GM23338 (cell line): ENCODE results near the gene RAB11FIP4. TPM values are rescaled to one million over a fixed set of nuclear protein-coding genes. Genes with fewer than 3 reads are reported as not detected.

Experiments used
- ATAC-seq: fragments of 200-7000 bp; cut with Tn5 transposase; 3 replicates; pipeline ENCODE4 v1.9.1; 2020
- DNase-seq: peaks from one replicate; pipeline ENCODE4 v3.0.0-alpha.2; 2015; ENCODE audit warnings: low spot score
- H2AFZ ChIP-seq: fragments of 200-600 bp; sonication (generic); 2 replicates; pipeline ENCODE4 v1.8.0; 2016; ENCODE audit warnings: antibody characterized with exemption, mild to moderate bottlenecking, moderate library complexity
- H3F3A ChIP-seq: fragments of 200-600 bp; sonication (generic); replicated peaks from 2 replicates; pipeline ENCODE4 v1.8.0; 2017; ENCODE audit warnings: antibody characterized with exemption, mixed run types, low read depth
- H3K27ac ChIP-seq: fragments of 200-600 bp; sonication (generic); 2 replicates; pipeline ENCODE4 v1.6.1; 2016; ENCODE audit warnings: low read depth
- H3K27me3 ChIP-seq: fragments of 200-600 bp; sonication (generic); 2 replicates; pipeline ENCODE4 v1.8.0; 2016; ENCODE audit warnings: mild to moderate bottlenecking, mixed run types, moderate library complexity; ENCODE audit not compliant: insufficient read depth
- H3K36me3 ChIP-seq: fragments of 200-600 bp; sonication (generic); 2 replicates; pipeline ENCODE4 v1.8.0; 2016; ENCODE audit warnings: mild to moderate bottlenecking; ENCODE audit not compliant: insufficient read depth
- H3K4me1 ChIP-seq: fragments of 200-600 bp; sonication (generic); 2 replicates; pipeline ENCODE4 v1.8.0; 2016; ENCODE audit warnings: mild to moderate bottlenecking, moderate library complexity; ENCODE audit not compliant: insufficient read depth
- H3K4me2 ChIP-seq: fragments of 200-600 bp; sonication (generic); 2 replicates; pipeline ENCODE4 v1.7.1; 2017; ENCODE audit warnings: mixed run types
- H3K4me3 ChIP-seq: fragments of 200-600 bp; sonication (generic); 2 replicates; pipeline ENCODE4 v1.6.1; 2016; ENCODE audit warnings: mixed run types
- H3K79me2 ChIP-seq: fragments of 200-600 bp; sonication (generic); replicated peaks from 2 replicates; pipeline ENCODE4 v1.8.0; 2017; ENCODE audit warnings: mild to moderate bottlenecking; ENCODE audit not compliant: insufficient read depth
- H3K9me2 ChIP-seq: fragments of 200-600 bp; sonication (generic); 2 replicates; pipeline ENCODE4 v1.8.0; 2017; ENCODE audit not compliant: insufficient read depth
- H4K20me1 ChIP-seq: fragments of 200-600 bp; sonication (generic); replicated peaks from 2 replicates; pipeline ENCODE4 v1.8.0; 2017; ENCODE audit warnings: mild to moderate bottlenecking; ENCODE audit not compliant: insufficient read depth
- H3K27ac Mint-ChIP-seq: 2 replicates; pipeline ENCODE4 v1.8.0; 2020; ENCODE audit warnings: inconsistent platforms, mild to moderate bottlenecking, moderate library complexity, mixed read lengths
- H3K27me3 Mint-ChIP-seq: 3 replicates; pipeline ENCODE4 v1.8.0; 2022; ENCODE audit warnings: low read depth, mild to moderate bottlenecking, moderate library complexity, mixed read lengths, inconsistent platforms; ENCODE audit not compliant: insufficient read depth, poor library complexity
- H3K36me3 Mint-ChIP-seq: 3 replicates; pipeline ENCODE4 v1.8.0; 2021; ENCODE audit warnings: low read depth, mild to moderate bottlenecking, inconsistent platforms, moderate library complexity, mixed read lengths
- H3K4me1 Mint-ChIP-seq: 3 replicates; pipeline ENCODE4 v1.8.0; 2020; ENCODE audit warnings: mild to moderate bottlenecking, inconsistent platforms, mixed read lengths
- H3K4me3 Mint-ChIP-seq: 3 replicates; pipeline ENCODE4 v1.8.0; 2021; ENCODE audit warnings: moderate library complexity, mild to moderate bottlenecking, inconsistent platforms, mixed read lengths
- H3K9me3 Mint-ChIP-seq: 3 replicates; pipeline ENCODE4 v1.8.0; 2020; ENCODE audit warnings: moderate library complexity, mild to moderate bottlenecking, inconsistent platforms, mixed read lengths
- CREB1 ChIP-seq: fragments of 250-450 bp; sonication (Bioruptor Pico); IDR thresholded peaks from 2 replicates; pipeline ENCODE4 v1.5.0; 2020; ENCODE audit warnings: low read depth, mild to moderate bottlenecking, moderate library complexity
- EZH2 ChIP-seq: fragments of 200-600 bp; sonication (generic); IDR thresholded peaks from one replicate; pipeline ENCODE4 v1.8.0; 2017; ENCODE audit warnings: antibody characterized with exemption, mild to moderate bottlenecking, low read depth; ENCODE audit not compliant: unreplicated experiment
- EZH2phosphoT487 ChIP-seq: fragments of 200-600 bp; sonication (generic); IDR thresholded peaks from one replicate; pipeline ENCODE4 v1.8.1; 2018; ENCODE audit warnings: antibody characterized with exemption; ENCODE audit not compliant: unreplicated experiment
- JUNB ChIP-seq: IDR thresholded peaks from one replicate; pipeline ENCODE4 v1.6.1; 2016; ENCODE audit warnings: antibody characterized with exemption; ENCODE audit not compliant: unreplicated experiment
- NANOG ChIP-seq: IDR thresholded peaks from 2 replicates; pipeline ENCODE4 v1.6.1; 2016; ENCODE audit warnings: antibody characterized with exemption, borderline replicate concordance
- POLR2AphosphoS5 ChIP-seq: IDR thresholded peaks from 2 replicates; pipeline ENCODE4 v1.6.1; 2016; ENCODE audit warnings: antibody characterized with exemption, low read depth
- STAT1 ChIP-seq: IDR thresholded peaks from one replicate; pipeline ENCODE4 v1.6.1; 2016; ENCODE audit warnings: antibody characterized with exemption; ENCODE audit not compliant: unreplicated experiment
- ZNF114 ChIP-seq: fragments of 250-450 bp; sonication (Bioruptor Pico); IDR thresholded peaks from 2 replicates; pipeline ENCODE4 v1.5.0; 2020; ENCODE audit warnings: mild to moderate bottlenecking, moderate library complexity
- ZNF331 ChIP-seq: fragments of 250-450 bp; sonication (Bioruptor Pico); IDR thresholded peaks from 2 replicates; pipeline ENCODE4 v1.5.0; 2020; ENCODE audit warnings: low read depth, mild to moderate bottlenecking, moderate library complexity
- polyA plus RNA-seq: library from polyadenylated mRNA; unstranded; fragments of >200 nt; fragmentation: Nextera tagmentation; extraction: Ambion mirVana; gene quantifications from 2 replicates; pipeline ENCODE4 v1.2.1, GENCODE V29; 2016
- total RNA-seq: library from RNA; depleted of rRNA; stranded (reverse); fragments of >200 nt; shearing (Covaris generic); gene quantifications from 2 replicates; pipeline ENCODE4 v1.2.3, GENCODE V29; 2014
- TF ChIP-seq, protein P1 (sequence below): fragments of 250-450 bp; sonication (Bioruptor Pico); IDR thresholded peaks from 2 replicates; pipeline ENCODE4 v1.5.0; 2020; ENCODE audit warnings: mild to moderate bottlenecking, moderate library complexity
- TF ChIP-seq, protein P2 (sequence below): IDR thresholded peaks from 2 replicates; pipeline ENCODE4 v1.6.1; 2016; ENCODE audit warnings: antibody characterized with exemption
- TF ChIP-seq, protein P3 (sequence below), 2 experiments: fragments of 200-600 bp in 1 of 2; sonication (generic) in 1 of 2; conservative IDR thresholded peaks; 2 replicates each; pipeline versions ENCODE4 v1.5.1 to v1.6.1; 2016 to 2017; ENCODE audit warnings: antibody characterized with exemption in 2 of 2, low read depth in 2 of 2, mild to moderate bottlenecking in 2 of 2, moderate library complexity in 1 of 2
- TF ChIP-seq, protein P4 (sequence below): IDR thresholded peaks from one replicate; pipeline ENCODE4 v1.6.1; 2018; ENCODE audit warnings: antibody characterized with exemption; ENCODE audit not compliant: unreplicated experiment

The RAB11FIP4 gene
- total and polyA plus RNA-seq, 2 experiments from 2014 or later, result 26.0 to 65.6 TPM

DNA sequence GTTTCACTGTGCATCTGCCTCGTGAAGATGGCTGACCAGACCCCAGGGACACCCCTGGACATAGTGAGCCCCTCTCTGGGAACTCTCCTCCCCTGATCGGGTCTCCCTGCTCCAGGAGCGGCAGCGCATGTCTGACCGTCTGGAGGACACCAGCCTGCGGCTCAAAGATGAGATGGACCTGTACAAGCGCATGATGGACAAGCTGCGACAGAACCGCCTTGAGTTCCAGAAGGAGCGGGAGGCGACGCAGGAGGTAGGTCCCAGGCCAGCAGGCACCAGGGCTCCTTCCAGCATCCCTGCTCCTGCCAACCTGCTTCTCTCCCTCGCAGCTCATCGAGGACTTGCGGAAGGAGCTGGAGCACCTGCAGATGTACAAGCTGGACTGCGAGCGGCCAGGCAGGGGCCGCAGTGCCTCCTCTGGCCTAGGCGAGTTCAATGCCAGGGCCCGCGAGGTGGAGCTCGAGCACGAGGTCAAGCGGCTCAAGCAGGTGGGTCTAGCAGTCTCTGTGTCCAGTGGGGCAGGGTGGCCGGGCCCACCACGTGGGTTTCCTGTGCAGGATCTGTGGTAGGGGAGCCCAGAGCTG, 136.9 kb downstream of the RAB11FIP4 start:
- Histone ChIP-seq H3K36me3 (peaks cover 15% of the 10 kb centered on the region), H3K4me1 (no peaks in the 10 kb centered on the region; the same call in 1 of the 2 replicates), H4K20me1 (no peaks in the 10 kb centered on the region; the same call in 1 of the 2 replicates), H3K27ac (no peak overlapping the region), H3K4me2 (no peak overlapping the region), H3K4me3 (no peak overlapping the region), H3K79me2 (no peaks in the 10 kb centered on the region), H3F3A (no peaks in the 10 kb centered on the region), H3K27me3 (no peaks in the 10 kb centered on the region), H3K9me2 (no peaks in the 10 kb centered on the region), H2AFZ (no peak overlapping the region)
- Mint-ChIP-seq H3K9me3 (peaks cover 6% of the 10 kb centered on the region; the same call in 2 of the 3 replicates), H3K4me3 (no peak overlapping the region), H3K27ac (no peak overlapping the region), H3K4me1 (peaks cover 3% of the 10 kb centered on the region; the same call in 2 of the 3 replicates), H3K27me3 (peaks cover 11% of the 10 kb centered on the region), H3K36me3 (peaks cover 29% of the 10 kb centered on the region)
- TF ChIP-seq ZNF331 (CRISPR knock-in tag) (no peak), ZNF114 (no peak), CREB1 (no peak), EZH2 (no peak), JUNB (no peak), EZH2phosphoT487 (no peak), STAT1 (no peak), POLR2AphosphoS5 (no peak), NANOG (no peak)
- TF ChIP-seq, protein P1, sequence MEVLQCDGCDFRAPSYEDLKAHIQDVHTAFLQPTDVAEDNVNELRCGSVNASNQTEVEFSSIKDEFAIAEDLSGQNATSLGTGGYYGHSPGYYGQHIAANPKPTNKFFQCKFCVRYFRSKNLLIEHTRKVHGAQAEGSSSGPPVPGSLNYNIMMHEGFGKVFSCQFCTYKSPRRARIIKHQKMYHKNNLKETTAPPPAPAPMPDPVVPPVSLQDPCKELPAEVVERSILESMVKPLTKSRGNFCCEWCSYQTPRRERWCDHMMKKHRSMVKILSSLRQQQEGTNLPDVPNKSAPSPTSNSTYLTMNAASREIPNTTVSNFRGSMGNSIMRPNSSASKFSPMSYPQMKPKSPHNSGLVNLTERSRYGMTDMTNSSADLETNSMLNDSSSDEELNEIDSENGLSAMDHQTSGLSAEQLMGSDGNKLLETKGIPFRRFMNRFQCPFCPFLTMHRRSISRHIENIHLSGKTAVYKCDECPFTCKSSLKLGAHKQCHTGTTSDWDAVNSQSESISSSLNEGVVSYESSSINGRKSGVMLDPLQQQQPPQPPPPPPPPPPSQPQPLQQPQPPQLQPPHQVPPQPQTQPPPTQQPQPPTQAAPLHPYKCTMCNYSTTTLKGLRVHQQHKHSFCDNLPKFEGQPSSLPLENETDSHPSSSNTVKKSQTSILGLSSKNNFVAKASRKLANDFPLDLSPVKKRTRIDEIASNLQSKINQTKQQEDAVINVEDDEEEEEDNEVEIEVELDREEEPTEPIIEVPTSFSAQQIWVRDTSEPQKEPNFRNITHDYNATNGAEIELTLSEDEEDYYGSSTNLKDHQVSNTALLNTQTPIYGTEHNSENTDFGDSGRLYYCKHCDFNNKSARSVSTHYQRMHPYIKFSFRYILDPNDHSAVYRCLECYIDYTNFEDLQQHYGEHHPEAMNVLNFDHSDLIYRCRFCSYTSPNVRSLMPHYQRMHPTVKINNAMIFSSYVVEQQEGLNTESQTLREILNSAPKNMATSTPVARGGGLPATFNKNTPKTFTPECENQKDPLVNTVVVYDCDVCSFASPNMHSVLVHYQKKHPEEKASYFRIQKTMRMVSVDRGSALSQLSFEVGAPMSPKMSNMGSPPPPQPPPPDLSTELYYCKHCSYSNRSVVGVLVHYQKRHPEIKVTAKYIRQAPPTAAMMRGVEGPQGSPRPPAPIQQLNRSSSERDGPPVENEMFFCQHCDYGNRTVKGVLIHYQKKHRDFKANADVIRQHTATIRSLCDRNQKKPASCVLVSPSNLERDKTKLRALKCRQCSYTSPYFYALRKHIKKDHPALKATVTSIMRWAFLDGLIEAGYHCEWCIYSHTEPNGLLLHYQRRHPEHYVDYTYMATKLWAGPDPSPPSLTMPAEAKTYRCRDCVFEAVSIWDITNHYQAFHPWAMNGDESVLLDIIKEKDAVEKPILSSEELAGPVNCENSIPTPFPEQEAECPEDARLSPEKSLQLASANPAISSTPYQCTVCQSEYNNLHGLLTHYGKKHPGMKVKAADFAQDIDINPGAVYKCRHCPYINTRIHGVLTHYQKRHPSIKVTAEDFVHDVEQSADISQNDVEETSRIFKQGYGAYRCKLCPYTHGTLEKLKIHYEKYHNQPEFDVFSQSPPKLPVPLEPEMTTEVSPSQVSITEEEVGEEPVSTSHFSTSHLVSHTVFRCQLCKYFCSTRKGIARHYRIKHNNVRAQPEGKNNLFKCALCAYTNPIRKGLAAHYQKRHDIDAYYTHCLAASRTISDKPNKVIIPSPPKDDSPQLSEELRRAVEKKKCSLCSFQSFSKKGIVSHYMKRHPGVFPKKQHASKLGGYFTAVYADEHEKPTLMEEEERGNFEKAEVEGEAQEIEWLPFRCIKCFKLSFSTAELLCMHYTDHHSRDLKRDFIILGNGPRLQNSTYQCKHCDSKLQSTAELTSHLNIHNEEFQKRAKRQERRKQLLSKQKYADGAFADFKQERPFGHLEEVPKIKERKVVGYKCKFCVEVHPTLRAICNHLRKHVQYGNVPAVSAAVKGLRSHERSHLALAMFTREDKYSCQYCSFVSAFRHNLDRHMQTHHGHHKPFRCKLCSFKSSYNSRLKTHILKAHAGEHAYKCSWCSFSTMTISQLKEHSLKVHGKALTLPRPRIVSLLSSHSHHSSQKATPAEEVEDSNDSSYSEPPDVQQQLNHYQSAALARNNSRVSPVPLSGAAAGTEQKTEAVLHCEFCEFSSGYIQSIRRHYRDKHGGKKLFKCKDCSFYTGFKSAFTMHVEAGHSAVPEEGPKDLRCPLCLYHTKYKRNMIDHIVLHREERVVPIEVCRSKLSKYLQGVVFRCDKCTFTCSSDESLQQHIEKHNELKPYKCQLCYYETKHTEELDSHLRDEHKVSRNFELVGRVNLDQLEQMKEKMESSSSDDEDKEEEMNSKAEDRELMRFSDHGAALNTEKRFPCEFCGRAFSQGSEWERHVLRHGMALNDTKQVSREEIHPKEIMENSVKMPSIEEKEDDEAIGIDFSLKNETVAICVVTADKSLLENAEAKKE (CRISPR knock-in tag), result no peak
- TF ChIP-seq, protein P2, sequence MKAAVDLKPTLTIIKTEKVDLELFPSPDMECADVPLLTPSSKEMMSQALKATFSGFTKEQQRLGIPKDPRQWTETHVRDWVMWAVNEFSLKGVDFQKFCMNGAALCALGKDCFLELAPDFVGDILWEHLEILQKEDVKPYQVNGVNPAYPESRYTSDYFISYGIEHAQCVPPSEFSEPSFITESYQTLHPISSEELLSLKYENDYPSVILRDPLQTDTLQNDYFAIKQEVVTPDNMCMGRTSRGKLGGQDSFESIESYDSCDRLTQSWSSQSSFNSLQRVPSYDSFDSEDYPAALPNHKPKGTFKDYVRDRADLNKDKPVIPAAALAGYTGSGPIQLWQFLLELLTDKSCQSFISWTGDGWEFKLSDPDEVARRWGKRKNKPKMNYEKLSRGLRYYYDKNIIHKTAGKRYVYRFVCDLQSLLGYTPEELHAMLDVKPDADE, result no peak
- TF ChIP-seq, protein P3, sequence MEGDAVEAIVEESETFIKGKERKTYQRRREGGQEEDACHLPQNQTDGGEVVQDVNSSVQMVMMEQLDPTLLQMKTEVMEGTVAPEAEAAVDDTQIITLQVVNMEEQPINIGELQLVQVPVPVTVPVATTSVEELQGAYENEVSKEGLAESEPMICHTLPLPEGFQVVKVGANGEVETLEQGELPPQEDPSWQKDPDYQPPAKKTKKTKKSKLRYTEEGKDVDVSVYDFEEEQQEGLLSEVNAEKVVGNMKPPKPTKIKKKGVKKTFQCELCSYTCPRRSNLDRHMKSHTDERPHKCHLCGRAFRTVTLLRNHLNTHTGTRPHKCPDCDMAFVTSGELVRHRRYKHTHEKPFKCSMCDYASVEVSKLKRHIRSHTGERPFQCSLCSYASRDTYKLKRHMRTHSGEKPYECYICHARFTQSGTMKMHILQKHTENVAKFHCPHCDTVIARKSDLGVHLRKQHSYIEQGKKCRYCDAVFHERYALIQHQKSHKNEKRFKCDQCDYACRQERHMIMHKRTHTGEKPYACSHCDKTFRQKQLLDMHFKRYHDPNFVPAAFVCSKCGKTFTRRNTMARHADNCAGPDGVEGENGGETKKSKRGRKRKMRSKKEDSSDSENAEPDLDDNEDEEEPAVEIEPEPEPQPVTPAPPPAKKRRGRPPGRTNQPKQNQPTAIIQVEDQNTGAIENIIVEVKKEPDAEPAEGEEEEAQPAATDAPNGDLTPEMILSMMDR (conservative IDR thresholded peaks at IDR 0.05; ENCODE audit: low read depth in 2 of 2), result no peak
- TF ChIP-seq, protein P4, sequence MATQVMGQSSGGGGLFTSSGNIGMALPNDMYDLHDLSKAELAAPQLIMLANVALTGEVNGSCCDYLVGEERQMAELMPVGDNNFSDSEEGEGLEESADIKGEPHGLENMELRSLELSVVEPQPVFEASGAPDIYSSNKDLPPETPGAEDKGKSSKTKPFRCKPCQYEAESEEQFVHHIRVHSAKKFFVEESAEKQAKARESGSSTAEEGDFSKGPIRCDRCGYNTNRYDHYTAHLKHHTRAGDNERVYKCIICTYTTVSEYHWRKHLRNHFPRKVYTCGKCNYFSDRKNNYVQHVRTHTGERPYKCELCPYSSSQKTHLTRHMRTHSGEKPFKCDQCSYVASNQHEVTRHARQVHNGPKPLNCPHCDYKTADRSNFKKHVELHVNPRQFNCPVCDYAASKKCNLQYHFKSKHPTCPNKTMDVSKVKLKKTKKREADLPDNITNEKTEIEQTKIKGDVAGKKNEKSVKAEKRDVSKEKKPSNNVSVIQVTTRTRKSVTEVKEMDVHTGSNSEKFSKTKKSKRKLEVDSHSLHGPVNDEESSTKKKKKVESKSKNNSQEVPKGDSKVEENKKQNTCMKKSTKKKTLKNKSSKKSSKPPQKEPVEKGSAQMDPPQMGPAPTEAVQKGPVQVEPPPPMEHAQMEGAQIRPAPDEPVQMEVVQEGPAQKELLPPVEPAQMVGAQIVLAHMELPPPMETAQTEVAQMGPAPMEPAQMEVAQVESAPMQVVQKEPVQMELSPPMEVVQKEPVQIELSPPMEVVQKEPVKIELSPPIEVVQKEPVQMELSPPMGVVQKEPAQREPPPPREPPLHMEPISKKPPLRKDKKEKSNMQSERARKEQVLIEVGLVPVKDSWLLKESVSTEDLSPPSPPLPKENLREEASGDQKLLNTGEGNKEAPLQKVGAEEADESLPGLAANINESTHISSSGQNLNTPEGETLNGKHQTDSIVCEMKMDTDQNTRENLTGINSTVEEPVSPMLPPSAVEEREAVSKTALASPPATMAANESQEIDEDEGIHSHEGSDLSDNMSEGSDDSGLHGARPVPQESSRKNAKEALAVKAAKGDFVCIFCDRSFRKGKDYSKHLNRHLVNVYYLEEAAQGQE, result no peak
- DNase-seq, result no peak
- ATAC-seq, result no peak
